Measurements from ENCODE around the gene INSIG2.

GRCh38 chr2:118085173-118086023 lies 2.9 kb upstream of the INSIG2 start:
- TF ChIP-seq, protein P1, sequence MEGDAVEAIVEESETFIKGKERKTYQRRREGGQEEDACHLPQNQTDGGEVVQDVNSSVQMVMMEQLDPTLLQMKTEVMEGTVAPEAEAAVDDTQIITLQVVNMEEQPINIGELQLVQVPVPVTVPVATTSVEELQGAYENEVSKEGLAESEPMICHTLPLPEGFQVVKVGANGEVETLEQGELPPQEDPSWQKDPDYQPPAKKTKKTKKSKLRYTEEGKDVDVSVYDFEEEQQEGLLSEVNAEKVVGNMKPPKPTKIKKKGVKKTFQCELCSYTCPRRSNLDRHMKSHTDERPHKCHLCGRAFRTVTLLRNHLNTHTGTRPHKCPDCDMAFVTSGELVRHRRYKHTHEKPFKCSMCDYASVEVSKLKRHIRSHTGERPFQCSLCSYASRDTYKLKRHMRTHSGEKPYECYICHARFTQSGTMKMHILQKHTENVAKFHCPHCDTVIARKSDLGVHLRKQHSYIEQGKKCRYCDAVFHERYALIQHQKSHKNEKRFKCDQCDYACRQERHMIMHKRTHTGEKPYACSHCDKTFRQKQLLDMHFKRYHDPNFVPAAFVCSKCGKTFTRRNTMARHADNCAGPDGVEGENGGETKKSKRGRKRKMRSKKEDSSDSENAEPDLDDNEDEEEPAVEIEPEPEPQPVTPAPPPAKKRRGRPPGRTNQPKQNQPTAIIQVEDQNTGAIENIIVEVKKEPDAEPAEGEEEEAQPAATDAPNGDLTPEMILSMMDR (IDR thresholded peaks at IDR 0.05; ENCODE audit: control extremely low read depth in 1 of 3, insufficient read depth in 1 of 3, low read depth in 1 of 3, low read length in 3 of 3) = no peak
- TF ChIP-seq CBX5 (IDR thresholded peaks at IDR 0.05; ENCODE audit: low read depth, low read length) = no peak
- TF ChIP-seq RFX5 (IDR thresholded peaks at IDR 0.05; ENCODE audit: borderline replicate concordance, low read depth, low read length) = no peak
- TF ChIP-seq JUN (IDR thresholded peaks at IDR 0.05; ENCODE audit: low read depth, low read length) = no peak
- no peak for TF ChIP-seq EZH2 (IDR thresholded peaks at IDR 0.05; ENCODE audit: low read depth, low read length, severe bottlenecking)
- TF ChIP-seq POLR2AphosphoS5 (IDR thresholded peaks at IDR 0.05; ENCODE audit: low read depth, low read length) = no peak
- no peak for TF ChIP-seq YY1 (IDR thresholded peaks at IDR 0.05; ENCODE audit: low read depth, low read length)
- no peak for TF ChIP-seq CHD2 (IDR thresholded peaks at IDR 0.05; ENCODE audit: low read length)
- no peak for TF ChIP-seq SIN3A (conservative IDR thresholded peaks at IDR 0.05 in 1 of 2, IDR thresholded peaks at IDR 0.05 in 1 of 2; ENCODE audit: low read depth in 1 of 2, low read length in 2 of 2)
